Coronary artery (tissue), 2 donors: ENCODE measurements around the gene UFC1.
A peak's percentile ranks its signal among the peaks of the same experiment; 100 is the strongest.

Experiments used
- DNase-seq: peaks from one replicate; pipeline ENCODE4 v3.0.0-alpha.2; 2017; ENCODE audit warnings: low spot score
- H3K27ac ChIP-seq, 2 donors: fragments of 200-600 bp; sonication (generic); one replicate each; pipeline ENCODE4 v1.5.1; 2016 to 2019
- H3K4me3 ChIP-seq: fragments of 200-600 bp; sonication (generic); 2 replicates; pipeline ENCODE4 v1.5.1; 2016; ENCODE audit warnings: mild to moderate bottlenecking, moderate library complexity
- CTCF ChIP-seq: fragments of 200-600 bp; sonication (generic); IDR thresholded peaks from one replicate; pipeline ENCODE4 v1.5.1; 2019; ENCODE audit warnings: antibody characterized with exemption

Gene UFC1

DNA sequence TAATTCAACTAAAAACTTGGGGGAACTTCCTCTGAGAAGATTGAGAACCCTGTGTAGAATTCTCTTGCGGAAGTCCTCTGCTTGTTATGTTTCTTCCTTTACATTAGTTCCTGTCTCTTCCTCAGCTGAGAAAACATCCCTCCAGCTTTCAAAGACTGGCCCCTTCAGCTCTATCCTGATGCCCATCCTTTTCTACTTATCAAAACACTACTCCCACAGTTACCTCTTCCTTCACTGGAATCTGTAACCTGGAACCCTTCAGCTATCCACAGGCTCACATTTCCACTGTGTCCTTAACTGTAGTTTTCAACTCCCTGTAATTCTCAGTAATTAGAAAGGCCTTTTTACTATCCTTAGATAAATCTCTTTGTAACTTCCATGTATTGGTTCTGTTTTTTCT, 15.3 kb upstream of the UFC1 start:
- Histone ChIP-seq H3K27ac (no peak overlapping the region), H3K4me3 (no peak overlapping the region)
- no peak for DNase-seq
- no peak for TF ChIP-seq CTCF

- no peak overlapping the region for H3K4me3 ChIP-seq
- no peak for DNase-seq
- no peak overlapping the region for H3K27ac ChIP-seq
- peak; percentile 29 for TF ChIP-seq CTCF
These were observed 14.0 kb upstream of the UFC1 start for GRCh38 chr1:161139766-161140165.

DNA sequence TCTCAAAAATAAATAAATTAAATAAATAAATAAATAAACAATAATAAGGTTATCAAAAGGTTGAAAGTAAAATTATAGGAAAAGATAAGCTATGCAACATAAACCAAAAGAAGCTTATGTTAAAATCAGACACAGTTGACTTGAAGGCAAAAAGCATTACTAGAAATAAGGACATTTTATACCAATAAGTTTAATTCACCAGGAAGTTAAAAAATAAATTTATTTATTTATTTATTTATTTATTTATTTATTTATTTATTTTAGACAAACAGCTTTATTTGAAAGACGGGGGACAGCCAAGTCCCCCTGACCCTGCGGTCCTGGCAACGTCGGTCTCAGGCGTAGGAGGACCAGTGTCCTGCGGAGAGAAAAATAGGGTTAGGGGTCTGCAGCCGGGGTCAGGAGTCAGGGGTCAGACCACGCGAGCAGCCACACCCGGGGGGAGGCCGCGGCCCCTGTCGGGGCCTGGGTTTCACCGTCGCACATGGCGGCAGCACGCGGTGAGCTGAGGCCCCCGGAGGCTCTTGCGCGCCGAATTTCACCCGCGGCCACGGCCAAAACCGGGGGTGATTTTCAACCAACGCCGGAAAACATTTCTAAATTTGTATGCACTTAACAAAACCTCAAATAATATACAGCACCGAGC, 12.9 kb upstream of the UFC1 start:
- no peak for TF ChIP-seq CTCF
- Histone ChIP-seq H3K4me3 (no peak overlapping the region), H3K27ac (no peak overlapping the region)
- no peak for DNase-seq

DNA sequence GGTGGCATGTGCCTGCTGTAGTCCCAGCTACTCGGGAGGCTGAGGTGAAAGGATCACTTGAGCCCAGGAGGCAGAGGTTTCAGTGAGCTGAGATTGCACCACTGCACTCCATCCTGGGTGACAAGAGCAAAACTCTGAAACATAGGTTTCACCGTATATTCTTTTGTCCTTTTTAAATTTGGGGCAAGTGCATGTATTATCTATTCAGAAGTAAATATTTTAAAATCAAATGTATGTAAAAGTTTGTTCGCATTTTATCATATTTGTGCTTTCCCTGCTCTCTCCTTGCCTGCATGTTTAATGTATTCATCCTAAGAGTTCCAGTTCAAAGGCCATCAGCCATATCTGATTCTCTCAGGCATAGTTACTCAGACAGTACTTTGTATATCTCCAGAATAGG, 7.9 kb upstream of the UFC1 start:
- no peak overlapping the region for H3K4me3 ChIP-seq
- DNase-seq: no peak
- H3K27ac ChIP-seq: no peak overlapping the region
- no peak for TF ChIP-seq CTCF

DNA sequence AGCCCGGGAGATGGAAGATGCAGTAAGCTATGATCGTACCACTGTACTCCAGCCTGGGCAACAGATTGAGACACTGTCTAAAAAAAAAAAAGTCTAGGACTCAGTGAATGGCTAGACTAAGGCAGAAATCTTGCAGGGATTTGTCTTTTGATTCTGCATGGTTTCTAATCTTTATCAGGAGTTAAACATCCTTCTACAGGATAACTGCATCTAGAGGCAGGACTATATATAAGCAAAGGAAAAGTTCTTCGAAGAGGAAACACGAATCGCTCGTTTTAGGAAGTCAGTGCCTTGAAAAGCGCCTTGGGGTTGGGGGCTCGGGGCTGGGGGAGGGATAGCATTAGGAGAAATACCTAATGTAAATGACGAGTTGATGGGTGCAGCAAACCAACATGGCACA, 602 bp upstream of the UFC1 start:
- H3K4me3 ChIP-seq: peak overlapping the region; percentile 85

DNA sequence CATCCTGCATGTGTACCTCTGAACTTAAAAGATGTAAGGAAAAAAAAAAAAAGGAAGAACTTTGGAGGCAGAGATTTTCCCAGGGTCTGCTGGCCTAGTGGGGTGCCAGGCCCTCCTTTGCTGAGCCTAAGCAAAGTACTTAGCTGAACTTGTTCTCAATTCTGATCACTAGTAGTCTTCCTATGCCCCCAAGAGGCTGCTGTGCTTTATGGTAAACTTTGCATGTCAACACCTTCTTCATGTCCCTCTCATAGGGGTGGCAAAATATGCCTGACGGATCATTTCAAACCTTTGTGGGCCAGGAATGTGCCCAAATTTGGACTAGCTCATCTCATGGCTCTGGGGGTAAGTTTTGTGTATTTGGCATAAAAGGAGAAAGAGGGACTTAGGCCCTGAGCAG, 4.1 kb downstream of the UFC1 start:
- H3K27ac ChIP-seq: no peak overlapping the region
- no peak overlapping the region for H3K4me3 ChIP-seq
- no peak for DNase-seq
- TF ChIP-seq CTCF: no peak

More for the DNA sequence above, 602 bp upstream of the UFC1 start:
- no peak for DNase-seq
- peak overlapping the region; percentile 89 to 92 for H3K27ac ChIP-seq
- TF ChIP-seq CTCF: no peak

DNA sequence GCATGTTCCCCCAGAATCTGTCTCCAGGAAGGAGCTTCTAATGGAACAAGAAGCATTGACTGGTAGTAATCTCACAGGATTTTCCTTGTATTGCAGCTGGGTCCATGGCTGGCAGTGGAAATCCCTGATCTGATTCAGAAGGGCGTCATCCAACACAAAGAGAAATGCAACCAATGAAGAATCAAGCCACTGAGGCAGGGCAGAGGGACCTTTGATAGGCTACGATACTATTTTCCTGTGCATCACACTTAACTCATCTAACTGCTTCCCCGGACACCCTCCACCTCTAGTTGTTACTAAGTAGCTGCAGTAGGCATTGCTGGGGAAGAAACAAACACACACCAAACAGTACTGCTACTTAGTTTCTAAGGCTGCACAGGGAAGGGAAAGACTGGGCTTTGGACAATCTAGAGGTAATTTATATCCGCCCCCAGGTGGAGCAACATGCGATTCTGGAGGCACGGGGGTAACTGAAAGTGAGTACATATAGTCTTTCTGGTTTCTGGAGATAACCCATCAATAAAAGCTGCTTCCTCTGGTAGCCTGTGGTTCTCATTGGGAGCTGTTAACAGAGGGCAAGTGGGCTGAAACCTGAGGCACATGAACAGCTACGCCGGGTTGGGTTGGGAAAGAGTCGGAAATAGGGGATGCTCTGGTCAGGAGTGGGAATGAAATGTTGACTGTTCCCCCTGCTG, 4.7 kb downstream of the UFC1 start:
- Histone ChIP-seq H3K4me3 (peak overlapping the region; percentile 93), H3K27ac (peak overlapping the region; percentile 80 to 88)
- DNase-seq: no peak
- no peak for TF ChIP-seq CTCF
